Loucy (cell line): ENCODE data around the gene RGR.

Experiments used
- CTCF ChIP-seq: fragments of 200-600 bp; sonication (generic); conservative IDR thresholded peaks from 2 replicates; pipeline ENCODE4 v1.5.1; 2014; ENCODE audit warnings: mild to moderate bottlenecking, antibody characterized with exemption, low read length
- EZH2phosphoT487 ChIP-seq: fragments of 200-600 bp; IDR thresholded peaks from 2 replicates; pipeline ENCODE4 v1.6.1; 2018; ENCODE audit warnings: antibody characterized with exemption, mild to moderate bottlenecking, moderate library complexity, borderline replicate concordance

GRCh38 chr10:84247496-84247895, 2.6 kb downstream of the RGR start:
- TF ChIP-seq CTCF (no peak), EZH2phosphoT487 (no peak)
